DND-41 (cell line): ENCODE measurements around the gene PPIP5K2.
A peak's percentile ranks its signal among the peaks of the same experiment; 100 is the strongest.

Source experiments
- ATAC-seq: fragments of 200-7000 bp; cut with Tn5 transposase; 3 replicates; pipeline ENCODE4 v1.9.1; 2021; ENCODE audit warnings: low read depth; ENCODE audit not compliant: insufficient read depth
- DNase-seq: peaks from one replicate; pipeline ENCODE4 v3.0.0-alpha.2; 2020
- H2AFZ ChIP-seq: 2 replicates; pipeline ENCODE4 v1.6.0; 2012; ENCODE audit warnings: low read depth, low read length
- H3K27ac ChIP-seq: 2 replicates; pipeline ENCODE4 v1.5.1; 2012; ENCODE audit warnings: low read length, inconsistent platforms
- H3K27me3 ChIP-seq: fragments of 200-600 bp; sonication (generic); 2 replicates; pipeline ENCODE4 v1.6.0; 2012; ENCODE audit warnings: low read length, mild to moderate bottlenecking, inconsistent platforms; ENCODE audit not compliant: insufficient read depth, poor library complexity
- H3K36me3 ChIP-seq: 2 replicates; pipeline ENCODE4 v1.5.1; 2012; ENCODE audit warnings: low read length, inconsistent platforms; ENCODE audit not compliant: insufficient read depth
- H3K4me1 ChIP-seq: 2 replicates; pipeline ENCODE4 v1.5.1; 2012; ENCODE audit warnings: mild to moderate bottlenecking, low read length; ENCODE audit not compliant: insufficient read depth
- H3K4me2 ChIP-seq: 2 replicates; pipeline ENCODE4 v1.6.0; 2012; ENCODE audit warnings: mild to moderate bottlenecking, moderate library complexity, low read length, inconsistent platforms; ENCODE audit not compliant: insufficient read depth
- H3K4me3 ChIP-seq, 2 experiments: fragments of 200-600 bp in 1 of 2; shearing (Covaris generic) in 1 of 2; 2 replicates each; pipeline ENCODE4 v1.5.1; 2012 to 2016; ENCODE audit warnings: inconsistent platforms in 2 of 2, low read length in 2 of 2, mild to moderate bottlenecking in 2 of 2, low read depth in 1 of 2, moderate library complexity in 1 of 2
- H3K79me2 ChIP-seq: 2 replicates; pipeline ENCODE4 v1.6.0; 2012; ENCODE audit warnings: low read length, inconsistent platforms; ENCODE audit not compliant: insufficient read depth
- H3K9ac ChIP-seq: 2 replicates; pipeline ENCODE4 v1.6.0; 2012; ENCODE audit warnings: low read depth, mild to moderate bottlenecking, inconsistent platforms, low read length, moderate library complexity
- H3K9me3 ChIP-seq: 2 replicates; pipeline ENCODE4 v1.5.1; 2012; ENCODE audit warnings: low read length, moderate library complexity, mild to moderate bottlenecking, inconsistent platforms; ENCODE audit not compliant: insufficient read depth, severe bottlenecking
- H4K20me1 ChIP-seq: 2 replicates; pipeline ENCODE4 v1.6.0; 2012; ENCODE audit warnings: low read length; ENCODE audit not compliant: insufficient read depth
- EZH2 ChIP-seq: IDR thresholded peaks from 3 replicates; pipeline ENCODE4 v1.6.1; 2012; ENCODE audit warnings: borderline replicate concordance, low read depth, mild to moderate bottlenecking, moderate library complexity, low read length, inconsistent platforms; ENCODE audit not compliant: severe bottlenecking
- TF ChIP-seq, protein P1 (sequence below): IDR thresholded peaks from 2 replicates; pipeline ENCODE4 v1.5.1; 2012; ENCODE audit warnings: borderline replicate concordance, low read length, moderate library complexity, mild to moderate bottlenecking; ENCODE audit not compliant: poor library complexity, severe bottlenecking; ENCODE audit errors: extremely low read depth

The PPIP5K2 gene

DNA sequence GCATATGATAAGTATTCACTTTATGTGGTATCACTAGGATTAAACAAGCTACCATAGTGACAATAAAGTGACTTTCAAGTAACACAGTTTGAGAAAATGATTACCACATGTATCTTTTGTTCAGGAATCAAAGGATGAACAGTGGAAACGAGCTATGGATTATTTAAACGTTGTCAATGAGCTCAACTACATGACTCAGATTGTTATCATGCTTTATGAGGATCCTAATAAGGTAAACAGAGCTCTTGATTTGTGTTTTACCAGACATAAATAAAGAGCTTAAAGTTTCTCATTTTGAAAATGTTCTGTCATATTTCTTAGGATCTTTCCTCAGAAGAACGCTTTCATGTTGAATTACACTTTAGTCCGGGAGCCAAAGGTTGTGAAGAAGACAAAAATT, 57.4 kb downstream of the PPIP5K2 start:
- DNase-seq, result no peak
- H3K4me3 ChIP-seq, result no peak overlapping the region

DNA sequence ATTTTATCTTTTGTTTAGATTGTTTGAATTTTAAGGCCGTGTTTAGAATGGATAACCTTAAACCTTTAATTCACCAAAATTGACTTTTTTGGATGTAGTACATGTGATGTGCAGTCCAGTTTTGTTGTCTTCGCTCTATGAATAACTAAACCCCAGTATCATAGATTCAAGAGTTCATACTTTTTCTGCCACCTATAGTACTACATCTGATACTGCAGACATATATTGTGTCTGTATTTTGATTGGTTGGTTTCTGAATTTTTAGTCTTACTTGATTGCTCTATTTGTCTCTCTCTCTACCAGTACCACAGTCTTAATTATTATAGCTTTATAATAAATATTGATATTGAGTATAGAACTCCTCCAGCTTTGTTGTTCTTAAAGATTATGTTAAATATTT, 58.1 kb downstream of the PPIP5K2 start:
- Histone ChIP-seq H3K79me2 (no peaks in the 10 kb centered on the region), H3K4me2 (no peak overlapping the region), H3K4me3 (no peak overlapping the region), H3K36me3 (peaks cover 47% of the 10 kb centered on the region), H3K9me3 (no peaks in the 10 kb centered on the region), H3K27me3 (no peaks in the 10 kb centered on the region), H3K27ac (no peak overlapping the region), H2AFZ (no peak overlapping the region), H4K20me1 (no peaks in the 10 kb centered on the region), H3K4me1 (no peaks in the 10 kb centered on the region), H3K9ac (no peak overlapping the region)
- DNase-seq (no peak), ATAC-seq (0 out of 3 replicates have a peak, but pooled peaks have one; percentile 37)
- TF ChIP-seq EZH2, result no peak
- TF ChIP-seq, protein P1, sequence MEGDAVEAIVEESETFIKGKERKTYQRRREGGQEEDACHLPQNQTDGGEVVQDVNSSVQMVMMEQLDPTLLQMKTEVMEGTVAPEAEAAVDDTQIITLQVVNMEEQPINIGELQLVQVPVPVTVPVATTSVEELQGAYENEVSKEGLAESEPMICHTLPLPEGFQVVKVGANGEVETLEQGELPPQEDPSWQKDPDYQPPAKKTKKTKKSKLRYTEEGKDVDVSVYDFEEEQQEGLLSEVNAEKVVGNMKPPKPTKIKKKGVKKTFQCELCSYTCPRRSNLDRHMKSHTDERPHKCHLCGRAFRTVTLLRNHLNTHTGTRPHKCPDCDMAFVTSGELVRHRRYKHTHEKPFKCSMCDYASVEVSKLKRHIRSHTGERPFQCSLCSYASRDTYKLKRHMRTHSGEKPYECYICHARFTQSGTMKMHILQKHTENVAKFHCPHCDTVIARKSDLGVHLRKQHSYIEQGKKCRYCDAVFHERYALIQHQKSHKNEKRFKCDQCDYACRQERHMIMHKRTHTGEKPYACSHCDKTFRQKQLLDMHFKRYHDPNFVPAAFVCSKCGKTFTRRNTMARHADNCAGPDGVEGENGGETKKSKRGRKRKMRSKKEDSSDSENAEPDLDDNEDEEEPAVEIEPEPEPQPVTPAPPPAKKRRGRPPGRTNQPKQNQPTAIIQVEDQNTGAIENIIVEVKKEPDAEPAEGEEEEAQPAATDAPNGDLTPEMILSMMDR, result no peak

More for the DNA sequence above, 57.4 kb downstream of the PPIP5K2 start:
- Histone ChIP-seq H3K27me3 (no peaks in the 10 kb centered on the region), H3K4me1 (no peaks in the 10 kb centered on the region), H4K20me1 (no peaks in the 10 kb centered on the region), H3K4me2 (no peak overlapping the region), H3K36me3 (peaks cover 45% of the 10 kb centered on the region), H3K79me2 (no peaks in the 10 kb centered on the region), H3K9me3 (no peaks in the 10 kb centered on the region), H3K27ac (no peak overlapping the region), H2AFZ (no peak overlapping the region), H3K9ac (no peak overlapping the region)
- ATAC-seq, result no peak
- TF ChIP-seq, protein P1, result no peak
- TF ChIP-seq EZH2, result no peak

DNA sequence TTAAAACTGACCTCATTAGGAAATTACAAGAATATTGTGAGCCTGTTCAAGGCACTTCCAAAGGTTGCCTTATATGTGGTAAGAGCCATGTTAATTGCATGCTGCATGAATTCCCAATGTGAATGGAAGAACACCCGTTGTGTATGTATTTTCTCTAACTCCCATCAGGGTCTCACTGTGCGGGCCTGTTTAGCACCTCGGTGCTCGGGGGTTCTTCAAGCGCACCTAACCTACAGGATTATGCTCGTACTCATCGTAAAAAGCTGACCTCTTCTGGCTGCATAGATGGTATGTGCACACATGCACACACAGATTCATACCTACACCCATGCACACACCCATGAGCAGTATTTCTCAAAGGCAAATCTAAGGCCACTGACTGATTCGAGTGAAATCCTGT, 66.1 kb downstream of the PPIP5K2 start:
- Histone ChIP-seq H3K27ac (no peak overlapping the region), H3K9ac (no peak overlapping the region), H4K20me1 (no peaks in the 10 kb centered on the region), H3K4me2 (no peak overlapping the region), H3K79me2 (no peaks in the 10 kb centered on the region), H3K9me3 (no peaks in the 10 kb centered on the region), H2AFZ (no peak overlapping the region), H3K4me3 (no peak overlapping the region), H3K27me3 (no peaks in the 10 kb centered on the region), H3K4me1 (peaks cover 41% of the 10 kb centered on the region), H3K36me3 (peaks cover 40% of the 10 kb centered on the region; the same call in 1 of the 2 replicates)
- DNase-seq (no peak), ATAC-seq (no peak)
- TF ChIP-seq, protein P1, result no peak
- no peak for TF ChIP-seq EZH2

DNA sequence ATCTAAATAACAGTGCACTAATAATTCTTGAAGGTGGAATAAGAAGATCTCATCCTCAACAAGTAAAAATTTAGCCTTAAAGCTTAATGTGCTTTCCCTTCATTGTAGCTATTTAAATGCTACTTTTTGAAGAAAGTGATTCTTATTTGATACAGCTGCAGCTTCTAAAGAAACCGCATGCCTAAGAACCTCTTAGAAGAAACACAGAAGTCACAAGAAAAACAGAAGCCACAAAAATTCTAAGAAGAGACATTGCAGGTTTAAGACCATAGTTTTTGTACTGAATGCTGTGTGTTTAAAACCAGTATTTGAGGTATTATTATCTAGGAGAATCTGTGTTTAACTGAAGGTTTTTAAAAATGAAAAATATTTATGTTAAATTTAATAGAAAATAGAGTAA, 68.3 kb downstream of the PPIP5K2 start:
- H3K79me2 ChIP-seq, result no peaks in the 10 kb centered on the region
- H3K9me3 ChIP-seq, result no peaks in the 10 kb centered on the region
- peaks cover 41% of the 10 kb centered on the region for H3K4me1 ChIP-seq
- DNase-seq (no peak), ATAC-seq (peak; percentile 91)
- H3K36me3 ChIP-seq, result peaks cover 29% of the 10 kb centered on the region; the same call in 1 of the 2 replicates
- H3K4me2 ChIP-seq, result peak overlapping the region; percentile 31; the same call in 1 of the 2 replicates
- no peaks in the 10 kb centered on the region for H3K27me3 ChIP-seq
- H4K20me1 ChIP-seq, result no peaks in the 10 kb centered on the region
- peak overlapping the region; percentile 78 for H3K27ac ChIP-seq
- TF ChIP-seq EZH2, result no peak
- TF ChIP-seq, protein P1, result no peak
- H3K4me3 ChIP-seq, result no peak overlapping the region
- H2AFZ ChIP-seq, result no peak overlapping the region
- H3K9ac ChIP-seq, result 0 out of 2 replicates have a peak overlapping the region, but pooled peaks have one; percentile 17
